Heart left ventricle (tissue), 16 donors: ENCODE data around the gene MTHFR. TPM values are rescaled to one million over a fixed set of nuclear protein-coding genes. Genes with fewer than 3 reads are reported as not detected.

Source experiments
- ATAC-seq, 4 donors: fragments of 200-7000 bp; cut with Tn5 transposase; one replicate each; pipeline ENCODE4 v1.9.1; 2020 to 2022; ENCODE audit warnings: moderate library complexity in 4 of 4, mild to moderate bottlenecking in 3 of 4, moderate number of reproducible peaks in 1 of 4
- DNase-seq, 5 donors: peaks; one replicate each; pipeline ENCODE4 v3.0.0-alpha.2; 2020
- H3K27ac ChIP-seq, 12 donors: fragments of 200-600 bp; sonication (generic) in 4 of 12; one replicate each; pipeline versions ENCODE4 v1.5.0 to v1.8.0; 2016 to 2022; ENCODE audit warnings: mild to moderate bottlenecking in 2 of 12
- H3K27me3 ChIP-seq, 9 donors: fragments of 200-600 bp; sonication (generic) in 2 of 9; one replicate each; pipeline versions ENCODE4 v1.5.1 to v1.8.0; 2016 to 2022; ENCODE audit warnings: mild to moderate bottlenecking in 3 of 9
- H3K36me3 ChIP-seq, 9 donors: fragments of 200-600 bp; sonication (generic) in 2 of 9; one replicate each; pipeline versions ENCODE4 v1.5.0 to v1.8.0; 2018 to 2022; ENCODE audit warnings: mild to moderate bottlenecking in 2 of 9
- H3K4me1 ChIP-seq, 12 donors: fragments of 200-600 bp; sonication (generic) in 4 of 12; one replicate each; pipeline versions ENCODE4 v1.5.0 to v1.8.0; 2016 to 2022; ENCODE audit warnings: mild to moderate bottlenecking in 3 of 12
- H3K4me3 ChIP-seq, 12 donors: fragments of 200-600 bp; sonication (generic) in 4 of 12; one replicate each; pipeline versions ENCODE4 v1.5.0 to v1.8.0; 2017 to 2022; ENCODE audit warnings: mild to moderate bottlenecking in 9 of 12, moderate library complexity in 4 of 12
- H3K9me3 ChIP-seq, 12 donors: fragments of 200-600 bp; sonication (generic) in 4 of 12; one replicate each; pipeline versions ENCODE4 v1.5.0 to v1.8.0; 2016 to 2022; ENCODE audit warnings: mild to moderate bottlenecking in 1 of 12
- POLR2A ChIP-seq, 2 donors: fragments of 450-650 bp; IDR thresholded peaks; one replicate each; pipeline ENCODE4 v1.6.1; 2017; ENCODE audit warnings: antibody characterized with exemption in 2 of 2, mild to moderate bottlenecking in 2 of 2, moderate library complexity in 2 of 2
- WGBS, 4 donors: extraction: QIAGEN DNeasy Blood & Tissue Kit in 2 of 4; methylation state at CpG; one replicate each; pipeline versions ENCODE4 v1.1.5 to v1.1.7; 2013 to 2018; 5-methylcytosine and 5-hydroxymethylcytosine counted together
- intact Hi-C, 10 donors: fragments of 100-400 bp; cut with DNase I; formaldehyde crosslinking; loops; one replicate each; pipeline versions ENCODE4 v1.11.1 to v1.14.2; 2022
- polyA plus RNA-seq, 2 donors: library from polyadenylated mRNA; stranded (reverse); fragments of 200-250 nt; gene quantifications; one replicate each; pipeline ENCODE4 v1.2.3, GENCODE V29; 2013
- total RNA-seq, 9 donors: library from RNA; depleted of rRNA in 2 of 9; stranded (reverse); fragments of >200 nt in 2 of 9; fragmentation: NEBNext Ultra II Directional in 3 of 9; extraction: Animal tissue kit (Norgen Biotek cat#: 25700) in 3 of 9; gene quantifications; one replicate each; pipeline versions ENCODE4 v1.1.0 to v1.2.4, GENCODE V29; 2016 to 2023
- TF ChIP-seq, protein P1 (sequence below), 12 donors: fragments of 200-600 bp; sonication (generic) in 4 of 12; IDR thresholded peaks; one replicate each; pipeline versions ENCODE4 v1.5.0 to v1.8.0; 2018 to 2022; ENCODE audit warnings: antibody characterized with exemption in 12 of 12, mild to moderate bottlenecking in 5 of 12
- donor health status: ischemic (EF 13 %, LVEDD 7.1; RV severe dilation, severe dysfunction).
- donor health status: healthy with polysubstance abuse.
- donor health status: DM: no; HTN: yes; CAD: no.
- donor health status: DM: no; HTN: no; CAD: no.
- donor health status: ischemic (EF 25% LVEDD 6.9; RV normal size, moderate dysfunction).
- donor health status: ischemic (EF 25% LVEDD 5.7; RV mildly dilated, moderate dysfunction).
- donor health status: healthy.
- donor health status: DM: yes; HTN: yes; CAD: no.
- donor health status: ischemic (EF 35%, LVEDD 5.7; RV mildly dilated, moderate dysfunction).
- donor health status: nonischemic (EF 11% LVEDD 7.7; RV severe dilation, severe dysfunction).
- donor health status: DM: yes; HTN: yes; CAD: no.
- donor health status: PGD.
- donor health status: ischemic (EF 29% LVEDD 5.4; RV normal size, mild dysfunction).
- donor health status: nonischemic (EF 23%, LVEDD 6.1; RV moderate dilation, normal function).

Gene MTHFR
- total and polyA plus RNA-seq, 11 donors = 21.9 to 61.2 (median 38.1) TPM

DNA sequence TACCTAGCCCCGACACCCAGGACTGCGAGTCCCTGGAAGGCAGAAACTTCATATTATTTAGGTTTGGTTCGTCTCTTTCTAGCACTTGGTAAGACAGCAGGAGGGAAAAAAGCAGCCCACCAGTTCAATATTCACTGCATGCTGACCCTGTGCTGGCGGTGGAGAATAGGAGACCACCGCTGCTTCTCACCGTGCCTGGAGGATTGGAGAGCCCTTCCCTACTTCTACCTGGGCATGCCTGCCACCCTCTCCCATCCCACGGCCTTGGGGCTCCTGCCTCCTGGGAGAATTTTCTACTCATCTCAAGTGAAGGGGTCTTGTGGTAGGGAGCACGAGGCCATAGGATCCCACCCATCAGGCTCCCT, 5.4 kb downstream of the MTHFR start:
- Histone ChIP-seq H3K4me1 (peaks cover 22 to 92% (median 68%) of the 10 kb centered on the region in 12 donors), H3K9me3 (no peaks in the 10 kb centered on the region), H3K36me3 (peaks cover 0 to 64% (median 43%) of the 10 kb centered on the region in 9 donors), H3K27ac (peak overlapping the region in 10 of 12 donors; percentile 14 to 100 (median 99)), H3K27me3 (no peaks in the 10 kb centered on the region), H3K4me3 (peak overlapping the region in 1 of 12 donors; percentile 86)
- intact Hi-C loops = loop anchor here in 5 of 10 donors (5.0 to 10.0 kb wide), 3 partner anchors 63 to 526 kb away; partner anchors contain the start of genes AGTRAP (in 5 of the 5) and UBIAD1 (in 1 of the 5)
- DNase-seq (no peak), ATAC-seq (no peak)
- 87 to 94% (median 91%) methylated on average over 8 of the region's 8 CpGs for WGBS, 4 donors
- TF ChIP-seq POLR2A (IDR thresholded peaks at IDR 0.05) = no peak
- TF ChIP-seq, protein P1, sequence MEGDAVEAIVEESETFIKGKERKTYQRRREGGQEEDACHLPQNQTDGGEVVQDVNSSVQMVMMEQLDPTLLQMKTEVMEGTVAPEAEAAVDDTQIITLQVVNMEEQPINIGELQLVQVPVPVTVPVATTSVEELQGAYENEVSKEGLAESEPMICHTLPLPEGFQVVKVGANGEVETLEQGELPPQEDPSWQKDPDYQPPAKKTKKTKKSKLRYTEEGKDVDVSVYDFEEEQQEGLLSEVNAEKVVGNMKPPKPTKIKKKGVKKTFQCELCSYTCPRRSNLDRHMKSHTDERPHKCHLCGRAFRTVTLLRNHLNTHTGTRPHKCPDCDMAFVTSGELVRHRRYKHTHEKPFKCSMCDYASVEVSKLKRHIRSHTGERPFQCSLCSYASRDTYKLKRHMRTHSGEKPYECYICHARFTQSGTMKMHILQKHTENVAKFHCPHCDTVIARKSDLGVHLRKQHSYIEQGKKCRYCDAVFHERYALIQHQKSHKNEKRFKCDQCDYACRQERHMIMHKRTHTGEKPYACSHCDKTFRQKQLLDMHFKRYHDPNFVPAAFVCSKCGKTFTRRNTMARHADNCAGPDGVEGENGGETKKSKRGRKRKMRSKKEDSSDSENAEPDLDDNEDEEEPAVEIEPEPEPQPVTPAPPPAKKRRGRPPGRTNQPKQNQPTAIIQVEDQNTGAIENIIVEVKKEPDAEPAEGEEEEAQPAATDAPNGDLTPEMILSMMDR (IDR thresholded peaks at IDR 0.05) = no peak

- no peak for ATAC-seq
- peak overlapping the region in 9 of 12 donors; percentile 44 to 100 (median 99) for H3K27ac ChIP-seq
These were observed 5.9 kb downstream of the MTHFR start for GRCh38 chr1:11799896-11800295.

GRCh38 chr1:11799099-11799498, 6.7 kb downstream of the MTHFR start:
- WGBS, 4 donors = 96 to 98% (median 97%) methylated on average over 5 of the region's 5 CpGs
- peaks cover 0 to 77% (median 56%) of the 10 kb centered on the region in 9 donors for H3K36me3 ChIP-seq
- TF ChIP-seq, protein P1 (IDR thresholded peaks at IDR 0.05) = no peak
- no peak for TF ChIP-seq POLR2A (IDR thresholded peaks at IDR 0.05)

More at GRCh38 chr1:11799896-11800295, 5.9 kb downstream of the MTHFR start:
- whole genome bisulfite sequencing, 4 donors = 95 to 96% (median 95%) methylated on average over 9 of the region's 9 CpGs
- peaks cover 0 to 69% (median 48%) of the 10 kb centered on the region in 9 donors for H3K36me3 ChIP-seq
- H3K4me3 ChIP-seq = no peak overlapping the region
- no peak for DNase-seq
- TF ChIP-seq POLR2A (IDR thresholded peaks at IDR 0.05) = no peak
- TF ChIP-seq, protein P1 (IDR thresholded peaks at IDR 0.05) = no peak
- peaks cover 22 to 93% (median 70%) of the 10 kb centered on the region in 12 donors for H3K4me1 ChIP-seq
- no peaks in the 10 kb centered on the region for H3K27me3 ChIP-seq
- intact Hi-C loops = loop anchor here in 5 of 10 donors (5.0 to 10.0 kb wide), 3 partner anchors 63 to 525 kb away; partner anchors contain the start of genes AGTRAP (in 5 of the 5) and UBIAD1 (in 1 of the 5)
- H3K9me3 ChIP-seq = no peaks in the 10 kb centered on the region

GRCh38 chr1:11797525-11798216, 8.1 kb downstream of the MTHFR start:
- DNase-seq (peak in 4 of 5 donors; percentile 72 to 81 (median 77)), ATAC-seq (peak; percentile 21 to 60 (median 56))
- Histone ChIP-seq H3K4me1 (peaks cover 14 to 85% (median 59%) of the 10 kb centered on the region in 12 donors), H3K27ac (peak overlapping the region; percentile 83 to 99 (median 98)), H3K36me3 (peaks cover 3 to 89% (median 67%) of the 10 kb centered on the region in 9 donors), H3K27me3 (no peaks in the 10 kb centered on the region), H3K9me3 (no peaks in the 10 kb centered on the region), H3K4me3 (no peak overlapping the region)
- WGBS, 4 donors = 36 to 63% (median 51%) methylated on average over 6 of the region's 6 CpGs
- TF ChIP-seq, protein P1 (IDR thresholded peaks at IDR 0.05) = no peak
- no peak for TF ChIP-seq POLR2A (IDR thresholded peaks at IDR 0.05)
- intact Hi-C loops = no loop called here

More at GRCh38 chr1:11799099-11799498, 6.7 kb downstream of the MTHFR start:
- intact Hi-C loops = no loop called here
- peak overlapping the region in 8 of 12 donors; percentile 6 to 99 (median 98) for H3K27ac ChIP-seq
- no peaks in the 10 kb centered on the region for H3K27me3 ChIP-seq
- ATAC-seq (no peak), DNase-seq (no peak)
- H3K4me3 ChIP-seq = no peak overlapping the region
- no peaks in the 10 kb centered on the region for H3K9me3 ChIP-seq
- H3K4me1 ChIP-seq = peaks cover 18 to 92% (median 65%) of the 10 kb centered on the region in 12 donors
